ENCODE measurements around the gene CMAS.
"Not testable (repeated sequence)": the region's sequence is repeated elsewhere in the genome, so short reads cannot be mapped to it uniquely, and the experiment has no call there.

Gene CMAS

DNA sequence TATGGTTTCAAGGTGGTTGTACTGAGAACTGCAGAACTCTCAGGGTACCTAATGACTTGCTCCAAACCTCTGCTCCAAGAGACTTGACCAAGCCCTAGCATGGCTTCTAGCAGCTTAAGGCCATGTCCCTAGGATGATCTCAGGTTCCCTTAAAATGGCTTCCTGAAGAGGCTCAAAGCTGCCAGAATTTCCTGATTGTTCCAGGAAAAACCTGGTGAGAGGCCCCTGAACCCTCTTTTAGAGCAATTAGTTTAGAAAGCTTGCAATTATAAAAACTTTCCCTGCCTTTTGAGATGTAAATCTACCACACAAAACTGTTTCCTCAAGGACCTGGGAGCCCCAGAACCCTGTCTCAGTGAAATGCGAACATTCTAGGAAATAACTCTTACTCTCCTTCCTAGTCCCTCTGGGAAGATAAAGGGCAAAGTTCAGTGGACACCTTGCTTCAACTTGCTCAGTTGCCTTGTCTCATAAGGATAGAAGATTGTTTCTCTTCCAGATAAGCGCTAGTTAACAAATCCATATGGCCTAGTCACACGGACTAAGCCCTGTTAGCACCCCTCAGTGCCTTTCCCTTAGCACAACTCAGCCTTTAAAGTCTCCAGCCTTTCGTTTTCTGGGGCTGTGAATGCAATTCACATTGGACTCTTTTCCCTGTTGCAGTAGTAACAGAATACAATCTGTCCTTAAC, 2.5 kb downstream of the CMAS start:
- no peak for DNase-seq

DNA sequence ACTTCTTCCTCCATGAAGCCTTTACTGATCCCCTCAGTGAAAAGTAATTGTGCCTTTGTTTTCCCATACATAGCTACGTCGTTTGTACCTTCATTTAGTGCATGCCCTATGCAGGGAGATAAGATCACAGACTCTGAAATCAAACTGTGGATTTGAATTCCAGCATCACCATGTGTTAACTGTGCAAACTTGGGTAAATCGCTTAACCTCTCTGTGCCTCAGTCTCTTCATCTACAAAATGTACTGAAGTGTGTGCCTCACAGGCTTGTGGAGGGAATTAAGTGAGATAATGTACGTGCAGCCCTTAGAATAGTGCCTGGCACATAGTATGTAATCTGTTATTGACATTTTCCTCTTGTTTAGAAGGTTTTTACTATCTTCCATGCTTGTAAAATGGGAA, 4.1 kb downstream of the CMAS start:
- no peak for DNase-seq

DNA sequence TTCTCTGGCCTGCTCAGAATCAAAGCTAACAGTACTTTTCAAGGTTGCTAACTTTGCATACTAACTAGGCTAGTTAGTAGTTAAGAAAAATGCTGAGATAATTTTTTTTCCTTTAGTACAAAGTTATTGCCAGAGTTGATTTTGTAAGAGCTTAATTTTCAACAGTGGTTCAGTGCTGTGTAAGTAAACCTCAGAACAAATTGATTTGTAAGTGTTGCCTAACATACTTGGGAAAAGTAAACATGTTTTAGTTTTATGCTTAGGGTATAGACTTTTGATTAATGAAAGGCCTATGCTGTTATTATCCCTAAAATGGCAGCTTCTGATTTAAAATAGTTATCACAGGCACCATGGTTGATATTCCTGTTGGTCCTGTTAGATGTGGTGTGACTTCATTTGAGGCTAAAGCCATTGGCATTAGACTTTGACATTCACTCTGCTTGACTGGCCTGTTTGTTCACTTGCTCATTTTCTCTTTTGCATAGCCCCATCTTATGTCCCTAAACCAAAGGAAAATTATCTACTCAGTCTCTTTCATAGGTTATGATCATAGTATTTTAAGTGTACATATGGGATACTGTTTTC, 5.2 kb downstream of the CMAS start:
- DNase-seq, result no peak

DNA sequence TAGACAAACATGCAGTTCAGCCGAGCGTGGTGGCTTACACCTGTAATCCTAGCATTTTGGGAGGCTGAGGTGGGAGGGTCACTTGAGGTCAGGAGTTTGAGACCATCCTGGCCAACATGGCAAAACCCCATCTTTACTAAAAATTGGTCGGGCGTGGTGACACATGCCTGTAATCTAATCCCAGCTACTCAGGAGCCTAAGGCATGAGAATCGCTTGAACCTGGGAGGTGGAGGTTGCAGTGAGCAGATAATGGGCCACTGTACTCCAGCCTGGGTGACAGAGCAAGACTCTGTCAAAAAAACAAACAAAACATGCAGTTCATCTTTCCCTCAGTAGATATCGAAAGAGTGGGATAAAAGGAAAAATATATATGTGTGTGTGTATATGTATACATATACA, 7.0 kb downstream of the CMAS start:
- DNase-seq, result not testable (repeated sequence)

DNA sequence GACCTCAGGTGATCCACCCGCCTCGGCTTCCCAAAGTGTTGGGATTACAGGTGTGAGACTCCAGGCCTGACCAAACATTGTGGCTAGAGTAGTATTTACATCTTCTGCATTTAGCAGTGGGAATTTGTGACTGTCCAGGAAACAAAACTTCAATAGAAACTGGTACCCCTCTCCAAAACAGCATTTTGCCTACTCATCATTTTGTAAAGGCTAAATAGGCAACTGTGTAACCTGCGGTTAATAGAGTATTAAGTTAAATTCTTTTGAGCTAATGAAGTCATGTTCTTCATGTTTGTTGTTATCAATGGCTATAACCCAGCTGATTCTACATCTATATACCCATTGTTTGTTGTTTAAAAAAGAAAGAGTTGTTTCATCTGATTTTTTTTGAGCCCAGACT, 8.1 kb downstream of the CMAS start:
- no peak for DNase-seq

DNA sequence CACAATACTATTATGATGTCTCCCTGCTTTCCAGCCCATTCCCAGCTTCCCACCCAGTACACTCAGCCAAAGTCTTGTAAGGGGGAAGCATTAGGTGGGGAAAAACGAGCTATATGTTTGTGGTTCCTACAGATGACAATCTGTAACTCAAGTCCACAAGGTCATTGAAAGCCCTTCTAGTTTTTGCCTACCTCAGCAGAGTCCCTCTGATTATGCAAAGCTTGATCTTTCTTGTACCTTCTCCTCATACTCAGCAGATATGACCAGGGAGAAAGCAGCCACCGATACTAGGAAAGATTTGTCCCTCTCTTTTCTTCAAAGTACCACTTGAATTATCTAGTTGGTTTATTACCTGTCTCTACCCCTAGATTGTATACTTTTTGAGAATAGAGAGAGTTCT, 10.6 kb downstream of the CMAS start:
- no peak for DNase-seq

DNA sequence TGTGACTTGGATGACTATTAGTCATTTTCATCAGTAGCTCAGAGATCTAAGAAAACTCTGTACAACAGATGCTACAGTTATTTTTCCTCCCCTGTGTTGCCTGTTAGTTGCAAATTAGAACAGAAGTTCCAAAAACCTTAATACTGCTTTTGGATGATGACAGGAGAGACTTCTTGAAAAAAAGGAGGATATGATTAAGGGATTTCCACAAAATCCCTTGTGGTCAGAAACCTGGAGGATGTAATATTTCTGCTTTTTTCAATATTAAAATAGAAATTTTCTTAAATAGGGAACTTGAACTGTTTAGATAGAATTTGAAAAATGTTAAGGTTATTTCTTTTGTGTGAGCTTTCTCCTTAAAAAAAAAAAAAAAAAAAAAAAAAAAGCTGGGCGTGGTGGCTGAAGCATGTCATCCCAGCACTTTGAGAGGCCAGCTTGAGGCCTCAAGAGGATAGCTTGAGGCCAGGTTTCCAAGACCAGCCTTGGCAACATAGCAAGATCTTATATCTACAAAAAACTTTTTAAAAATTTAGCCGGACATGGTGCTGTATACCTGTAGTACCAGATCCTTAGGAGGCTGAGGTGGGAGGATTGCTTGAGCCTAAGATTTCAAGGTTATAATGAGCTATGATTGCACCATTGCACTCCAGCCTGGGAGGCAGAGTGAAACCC, 14.1 kb downstream of the CMAS start:
- DNase-seq, result no peak

DNA sequence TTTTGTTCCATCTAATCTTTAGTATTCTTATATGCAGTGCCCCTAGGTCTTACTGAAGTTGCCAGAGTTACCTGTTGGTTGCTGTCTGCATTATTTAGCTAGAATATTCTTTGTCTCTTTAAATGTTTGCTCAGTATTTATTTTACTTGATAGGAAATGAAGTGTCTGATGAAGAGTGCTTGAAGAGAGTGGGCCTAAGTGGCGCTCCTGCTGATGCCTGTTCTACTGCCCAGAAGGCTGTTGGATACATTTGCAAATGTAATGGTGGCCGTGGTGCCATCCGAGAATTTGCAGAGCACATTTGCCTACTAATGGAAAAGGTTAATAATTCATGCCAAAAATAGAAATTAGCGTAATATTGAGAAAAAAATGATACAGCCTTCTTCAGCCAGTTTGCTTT, 18.9 kb downstream of the CMAS start:
- DNase-seq, result no peak

DNA sequence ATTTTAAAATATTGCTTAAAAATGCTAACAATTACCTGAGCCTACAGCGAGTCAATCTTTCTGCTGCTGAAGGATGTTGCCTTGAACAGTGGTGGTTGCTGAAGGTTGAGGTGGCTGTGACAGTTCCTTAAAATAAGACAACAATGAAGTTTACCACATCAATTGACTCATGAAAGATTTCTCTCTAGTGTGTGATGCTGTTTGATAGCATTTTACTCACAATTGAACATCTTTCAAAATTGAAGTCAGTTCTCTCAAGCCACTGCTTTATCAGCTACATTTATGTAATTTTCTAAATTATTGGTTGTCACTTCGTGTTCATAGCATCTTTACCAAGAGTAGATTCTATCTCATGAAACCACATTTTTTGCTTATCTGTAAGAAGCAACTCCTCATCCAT, 20.3 kb downstream of the CMAS start:
- no peak for DNase-seq

DNA sequence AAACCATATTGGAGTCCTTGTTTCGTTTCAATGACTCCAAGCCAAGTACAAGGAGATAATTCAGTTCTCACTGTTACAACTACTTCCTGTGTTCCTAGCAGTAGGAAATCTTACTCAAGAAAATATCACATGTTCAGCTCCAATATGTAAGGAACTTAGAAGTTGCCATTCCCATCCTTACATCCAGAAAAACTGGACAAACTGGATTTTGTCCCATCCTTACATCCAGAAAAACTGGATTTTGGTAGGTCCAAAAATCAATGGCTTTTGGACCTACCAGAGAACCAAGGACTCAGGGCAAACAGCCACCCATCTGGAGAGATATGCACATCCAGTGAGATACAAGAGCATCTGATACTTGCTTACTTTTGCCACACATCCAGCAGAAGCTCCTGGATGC, 23.8 kb downstream of the CMAS start:
- DNase-seq, result no peak

DNA sequence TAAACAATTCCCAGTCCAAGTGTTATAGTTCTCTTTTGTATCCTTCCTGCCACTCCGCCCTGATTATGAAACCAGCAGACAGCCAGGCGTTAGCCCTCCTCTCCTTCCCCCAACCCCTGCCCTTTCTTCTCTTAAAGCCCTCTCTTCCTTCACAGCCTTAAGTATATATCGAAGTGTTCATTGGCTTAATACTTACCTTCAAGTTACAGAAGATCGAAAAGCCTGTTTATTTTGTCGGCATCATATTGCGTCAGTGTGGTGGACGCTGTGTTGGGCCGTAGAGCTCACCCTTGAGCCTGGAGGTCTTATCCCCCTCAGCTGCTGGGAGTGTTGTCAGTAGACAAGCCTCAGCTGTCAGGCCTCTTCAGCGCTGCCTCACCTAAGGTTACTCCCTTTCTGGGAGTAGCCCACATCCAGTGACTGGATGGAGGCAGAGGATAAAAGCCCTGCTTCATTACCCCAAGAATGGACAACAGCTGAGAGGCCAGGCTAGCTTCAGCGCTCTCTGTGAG, 36.2 kb downstream of the CMAS start:
- DNase-seq, result no peak

DNA sequence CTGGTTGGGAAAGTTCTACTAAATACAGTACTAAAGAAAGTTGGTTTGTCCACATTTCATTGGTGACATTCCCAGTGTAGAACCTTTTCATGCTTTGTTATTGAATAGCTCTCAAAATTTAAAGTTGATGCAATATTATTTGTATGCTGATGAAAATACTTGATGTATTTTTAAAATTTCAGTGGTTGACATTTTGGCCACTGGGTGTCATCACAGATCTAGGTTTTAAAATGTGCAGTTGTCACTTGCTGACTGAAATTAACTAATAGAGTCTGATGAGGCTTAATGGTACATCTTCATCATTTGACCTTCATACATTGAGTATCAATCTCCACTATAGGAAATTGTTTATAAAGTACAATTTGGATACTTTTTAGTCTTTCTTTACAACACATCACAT, 37.1 kb downstream of the CMAS start:
- DNase-seq, result no peak

DNA sequence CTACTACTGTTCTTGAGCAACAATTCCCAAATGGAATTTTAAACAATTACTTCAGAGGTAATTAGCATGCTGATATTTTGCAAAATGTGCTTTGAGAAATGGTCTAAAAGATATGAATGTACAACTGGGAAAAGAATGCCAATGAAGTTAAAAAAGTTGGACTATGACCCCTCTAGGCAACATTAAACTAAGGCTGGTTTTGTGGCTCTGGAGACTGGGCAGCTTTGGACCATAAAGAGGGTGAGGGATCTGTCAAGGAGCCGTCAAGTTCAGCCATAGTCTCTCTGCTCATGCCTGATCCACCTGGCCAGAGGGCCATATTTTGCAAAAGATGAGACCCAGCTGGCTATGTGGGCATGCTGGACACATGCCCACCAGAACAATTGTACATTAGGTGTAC, 38.8 kb downstream of the CMAS start:
- no peak for DNase-seq

DNA sequence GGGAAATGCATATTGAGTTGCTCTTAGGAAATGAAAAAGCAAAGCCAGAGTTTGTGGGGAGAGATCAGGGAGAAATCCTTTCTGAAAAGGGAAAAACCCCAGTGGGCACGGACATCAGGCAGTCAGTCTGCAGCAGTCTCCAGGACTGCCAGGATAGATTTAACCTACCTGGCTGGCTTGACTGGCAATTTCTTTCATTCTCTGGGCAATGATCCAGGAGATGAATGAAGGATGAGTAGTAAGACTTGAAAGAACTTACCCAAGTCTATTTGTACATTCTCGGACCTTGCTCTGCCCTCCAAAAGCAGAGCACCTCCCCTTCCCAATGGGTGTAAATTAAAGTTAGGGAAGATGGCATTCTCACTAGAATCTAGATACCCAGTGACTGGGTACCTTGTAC, 42.9 kb downstream of the CMAS start:
- DNase-seq, result peak; percentile 3

DNA sequence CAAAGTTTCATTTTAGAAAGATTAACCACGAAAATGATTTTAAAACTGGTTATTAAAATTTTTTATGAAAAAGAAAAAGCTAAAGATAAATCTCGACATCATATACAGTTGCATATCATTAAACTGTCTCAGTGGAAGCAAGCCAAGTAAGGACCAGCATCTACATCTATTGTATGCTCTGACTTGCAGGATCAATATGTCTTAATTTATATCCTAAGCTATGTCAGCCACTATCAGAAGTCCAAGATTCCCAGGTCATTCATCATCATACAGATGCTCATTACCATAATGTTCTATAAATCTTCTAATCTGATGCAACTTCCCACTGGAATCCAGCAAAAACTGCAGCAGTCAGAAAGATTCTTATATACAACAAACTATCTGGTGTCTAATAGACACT, 43.5 kb downstream of the CMAS start:
- DNase-seq, result no peak

DNA sequence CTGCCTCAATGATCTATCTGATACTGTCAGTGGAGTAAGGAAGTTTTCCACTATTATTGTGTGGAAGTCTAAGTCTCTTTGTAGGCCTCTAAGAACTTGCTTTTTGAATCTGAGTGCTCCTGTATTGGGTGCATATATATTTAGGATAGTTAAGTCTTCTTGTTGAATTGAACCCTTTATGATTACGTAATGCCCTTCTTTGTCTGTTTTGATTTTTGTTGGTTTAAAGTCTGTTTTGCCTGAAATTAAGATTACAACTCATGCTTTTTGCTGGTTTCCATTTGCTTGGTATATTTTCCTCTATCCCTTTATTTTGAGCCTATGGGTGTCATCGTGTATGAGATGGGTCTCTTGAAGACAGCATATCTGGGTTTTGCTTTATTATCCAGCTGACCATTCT, 53.0 kb downstream of the CMAS start:
- not testable (repeated sequence) for DNase-seq

DNA sequence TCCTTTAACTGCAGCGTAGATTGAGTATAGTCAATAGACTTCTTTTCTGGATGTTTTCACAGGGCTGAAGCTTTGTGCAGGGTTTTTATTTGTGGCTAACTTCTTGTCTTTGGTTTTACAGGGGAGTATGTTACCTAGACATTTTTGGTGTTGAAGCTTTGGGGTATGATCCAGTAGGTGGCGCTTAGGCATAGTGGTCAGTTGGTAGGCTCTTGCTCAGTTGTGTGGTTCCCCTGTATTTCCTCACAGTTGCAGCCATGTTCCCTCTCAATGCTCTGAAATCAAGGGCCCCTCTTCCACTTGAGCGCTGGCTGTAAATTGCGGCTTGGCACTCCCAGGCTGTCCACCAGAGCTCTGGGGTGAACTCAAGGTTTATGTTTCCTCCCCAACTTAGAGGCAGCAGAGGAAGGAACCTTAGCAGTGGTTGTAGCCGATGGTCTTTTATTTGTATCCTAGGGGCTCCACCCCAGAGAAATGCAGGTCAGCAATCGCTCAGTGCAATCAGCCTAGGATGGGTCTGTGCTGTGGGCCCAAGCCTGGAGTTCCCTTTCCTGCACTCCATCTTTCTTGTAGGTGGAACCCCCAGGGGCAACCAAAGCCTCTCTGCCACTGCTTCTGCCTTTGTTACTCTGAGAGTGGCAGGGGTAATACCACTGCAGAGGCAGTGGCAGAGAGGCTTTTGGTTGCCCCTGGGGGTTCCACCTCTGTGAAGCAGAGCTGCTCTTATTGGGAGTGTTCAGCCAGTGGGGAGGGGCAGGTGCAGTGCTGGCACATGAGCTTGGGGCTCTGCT, 55.1 kb downstream of the CMAS start:
- peak; percentile 46 for DNase-seq

DNA sequence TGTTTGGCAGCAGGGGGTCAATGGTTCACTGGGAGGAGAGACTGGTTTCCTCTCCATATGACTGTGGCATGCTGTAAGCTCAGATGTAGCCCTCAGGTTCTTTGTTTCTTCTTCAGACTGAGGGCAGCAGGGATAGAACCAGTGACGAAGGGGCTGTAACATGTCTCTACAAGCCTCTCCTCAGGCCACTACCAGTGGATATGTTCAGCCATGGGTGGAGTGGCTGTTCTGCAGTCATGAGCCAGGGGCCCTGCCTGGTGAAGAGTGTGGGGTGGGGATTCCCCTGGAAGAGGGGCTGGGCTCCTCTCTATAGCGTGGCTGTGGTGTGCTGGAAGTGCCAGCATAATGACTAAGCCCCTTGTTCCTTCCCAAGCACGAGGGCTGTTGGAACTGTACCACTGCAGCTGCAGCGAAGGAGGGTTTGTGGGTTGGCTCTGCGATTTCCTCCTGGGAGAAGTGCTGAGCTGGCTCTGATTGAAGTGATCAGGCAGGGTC, 55.8 kb downstream of the CMAS start:
- DNase-seq, result peak; percentile 60

DNA sequence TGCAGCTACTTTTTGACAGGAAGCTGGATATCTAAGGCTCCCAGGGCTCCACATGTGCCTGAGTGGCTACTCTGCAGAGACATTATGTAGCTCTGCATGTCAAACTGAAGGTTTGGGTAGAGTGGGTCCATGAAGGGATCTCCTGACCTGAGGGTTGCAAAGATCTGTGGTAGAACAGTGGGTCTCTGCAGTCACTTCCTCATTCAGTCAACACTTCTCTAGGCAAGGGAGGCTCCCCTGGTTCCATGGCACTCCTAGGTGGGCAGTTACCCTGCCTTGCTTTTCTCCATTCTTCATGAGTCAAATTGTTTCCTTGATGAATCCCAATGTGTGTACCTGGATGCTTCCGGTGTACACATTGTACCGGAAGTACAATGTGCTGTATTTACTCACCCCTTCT, 57.4 kb downstream of the CMAS start:
- DNase-seq, result no peak

DNA sequence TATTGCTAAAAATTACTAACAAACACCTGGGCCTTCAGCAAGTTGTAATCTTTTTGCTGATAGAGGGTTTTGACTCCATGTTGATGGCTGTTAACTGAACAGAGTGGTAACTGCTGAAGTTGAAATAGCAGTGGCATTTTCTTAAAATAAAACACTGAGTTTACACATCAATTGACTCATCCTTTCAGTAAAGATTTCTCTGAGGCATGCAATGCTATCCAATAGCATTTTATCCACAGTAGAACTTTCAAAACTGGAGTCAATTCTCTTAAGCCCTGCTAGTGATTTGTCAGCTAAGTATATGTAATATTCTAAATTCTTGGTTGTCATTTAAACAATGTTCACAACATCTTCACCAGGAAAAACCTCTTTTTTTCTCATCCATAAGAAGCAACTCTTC, 59.5 kb downstream of the CMAS start:
- no peak for DNase-seq

DNA sequence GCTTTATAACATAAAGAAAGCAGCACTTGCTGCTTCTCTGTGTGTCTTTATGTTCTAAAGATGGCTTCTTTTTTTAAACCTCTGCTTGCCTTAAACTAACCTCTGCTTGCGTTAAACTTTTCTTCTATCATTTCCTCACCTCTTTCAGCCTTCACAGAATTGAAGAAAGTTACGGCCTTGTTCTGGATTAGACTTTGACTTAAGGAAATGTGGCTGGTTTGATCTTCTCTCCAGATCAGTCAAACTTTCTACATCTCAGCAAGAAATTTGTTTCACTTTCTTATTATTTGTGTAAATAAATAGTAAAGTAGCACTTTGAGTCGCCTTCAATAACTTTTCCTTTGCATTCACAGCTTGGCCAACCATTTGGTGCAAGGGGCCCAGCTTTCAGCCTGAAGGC, 64.2 kb downstream of the CMAS start:
- no peak for DNase-seq
